AML-193 (cell line): ENCODE results near the gene MACO1.
"Not testable (repeated sequence)": the region's sequence is repeated elsewhere in the genome, so short reads cannot be mapped to it uniquely, and the experiment has no call there.

Experiments used
- DNase-seq, 2 experiments: peaks; one replicate each; lab custom pipeline; 2025; lab: John Stamatoyannopoulos, UW

Gene MACO1

GRCh38 chr1:25458541-25459298 lies 28.0 kb downstream of the MACO1 start:
- DNase-seq: peak; percentile 29 to 38

- DNase-seq: no peak
These were observed 29.3 kb downstream of the MACO1 start for GRCh38 chr1:25460020-25460419.

- DNase-seq: not testable (repeated sequence)
These were observed 30.1 kb downstream of the MACO1 start for GRCh38 chr1:25460816-25461215.

GRCh38 chr1:25461849-25462248 lies 31.2 kb downstream of the MACO1 start:
- no peak for DNase-seq

- no peak for DNase-seq
These were observed 32.0 kb downstream of the MACO1 start for GRCh38 chr1:25462732-25463131.

- no peak for DNase-seq
These were observed 36.5 kb downstream of the MACO1 start for GRCh38 chr1:25467193-25467592.

GRCh38 chr1:25467616-25468015 lies 36.9 kb downstream of the MACO1 start:
- no peak for DNase-seq

GRCh38 chr1:25468033-25468432 lies 37.3 kb downstream of the MACO1 start:
- DNase-seq: no peak

- no peak for DNase-seq
These were observed 38.5 kb downstream of the MACO1 start for GRCh38 chr1:25469177-25469576.

- no peak for DNase-seq
These were observed 41.8 kb downstream of the MACO1 start for GRCh38 chr1:25472471-25472870.

- no peak for DNase-seq
These were observed 43.0 kb downstream of the MACO1 start for GRCh38 chr1:25473653-25474225.

GRCh38 chr1:25474439-25475047 lies 43.8 kb downstream of the MACO1 start:
- no peak for DNase-seq

- no peak for DNase-seq
These were observed 45.7 kb downstream of the MACO1 start for GRCh38 chr1:25476186-25477097.

- no peak for DNase-seq
These were observed 46.8 kb downstream of the MACO1 start for GRCh38 chr1:25477448-25478034.

GRCh38 chr1:25478633-25479032 lies 47.9 kb downstream of the MACO1 start:
- DNase-seq: peak; percentile 5 to 14

- no peak for DNase-seq
These were observed 50.9 kb downstream of the MACO1 start for GRCh38 chr1:25481625-25482024.

- no peak for DNase-seq
These were observed 51.5 kb downstream of the MACO1 start for GRCh38 chr1:25482211-25482610.

GRCh38 chr1:25484096-25484495 lies 53.4 kb downstream of the MACO1 start:
- no peak for DNase-seq

- no peak for DNase-seq
These were observed 53.8 kb downstream of the MACO1 start for GRCh38 chr1:25484533-25484932.

GRCh38 chr1:25485536-25486411 lies 55.1 kb downstream of the MACO1 start:
- peak in 1 of 2 experiments; percentile 7 for DNase-seq

- DNase-seq: no peak
These were observed 55.9 kb downstream of the MACO1 start for GRCh38 chr1:25486602-25487001.
